ENCODE data around the gene UCKL1.
A peak's percentile ranks its signal among the peaks of the same experiment; 100 is the strongest.

Gene UCKL1

GRCh38 chr20:63958964-63959698 is 2.9 kb upstream of the UCKL1 start:
- no peak for DNase-seq (ENCODE audit: low spot score)

GRCh38 chr20:63958471-63958870 is 2.3 kb upstream of the UCKL1 start:
- no peak for DNase-seq (ENCODE audit: low spot score)

- DNase-seq (ENCODE audit: low spot score): peak; percentile 44
Measured at GRCh38 chr20:63957690-63958441, 1.6 kb upstream of the UCKL1 start.

- peak; percentile 87 for DNase-seq (ENCODE audit: low spot score)
Measured at GRCh38 chr20:63957004-63957689, 931 bp upstream of the UCKL1 start.

GRCh38 chr20:63956664-63957003 is 418 bp upstream of the UCKL1 start:
- DNase-seq (ENCODE audit: low spot score): no peak

- DNase-seq (ENCODE audit: low spot score): peak; percentile 78
Measured at GRCh38 chr20:63955281-63955826, 862 bp downstream of the UCKL1 start.

- no peak for DNase-seq (ENCODE audit: low spot score)
Measured at GRCh38 chr20:63953764-63954429, 2.3 kb downstream of the UCKL1 start.

GRCh38 chr20:63952769-63953168 is 3.4 kb downstream of the UCKL1 start:
- DNase-seq (ENCODE audit: low spot score): no peak

GRCh38 chr20:63952210-63952535 is 4.0 kb downstream of the UCKL1 start:
- DNase-seq (ENCODE audit: low spot score): no peak

- no peak for DNase-seq (ENCODE audit: low spot score)
Measured at GRCh38 chr20:63951398-63952209, 4.6 kb downstream of the UCKL1 start.

- DNase-seq (ENCODE audit: low spot score): no peak
Measured at GRCh38 chr20:63950701-63951397, 5.4 kb downstream of the UCKL1 start.

GRCh38 chr20:63947638-63948456 is 8.4 kb downstream of the UCKL1 start:
- DNase-seq (ENCODE audit: low spot score): no peak

GRCh38 chr20:63946986-63947637 is 9.1 kb downstream of the UCKL1 start:
- DNase-seq (ENCODE audit: low spot score): no peak

GRCh38 chr20:63945921-63946920 is 10.0 kb downstream of the UCKL1 start:
- DNase-seq (ENCODE audit: low spot score): no peak

GRCh38 chr20:63945031-63945658 is 11.1 kb downstream of the UCKL1 start:
- no peak for DNase-seq (ENCODE audit: low spot score)

GRCh38 chr20:63944078-63944941 is 11.9 kb downstream of the UCKL1 start:
- DNase-seq (ENCODE audit: low spot score): no peak

GRCh38 chr20:63943808-63944077 is 12.5 kb downstream of the UCKL1 start:
- no peak for DNase-seq (ENCODE audit: low spot score)
